ENCODE data around the gene ALX3.

The ALX3 gene

DNA sequence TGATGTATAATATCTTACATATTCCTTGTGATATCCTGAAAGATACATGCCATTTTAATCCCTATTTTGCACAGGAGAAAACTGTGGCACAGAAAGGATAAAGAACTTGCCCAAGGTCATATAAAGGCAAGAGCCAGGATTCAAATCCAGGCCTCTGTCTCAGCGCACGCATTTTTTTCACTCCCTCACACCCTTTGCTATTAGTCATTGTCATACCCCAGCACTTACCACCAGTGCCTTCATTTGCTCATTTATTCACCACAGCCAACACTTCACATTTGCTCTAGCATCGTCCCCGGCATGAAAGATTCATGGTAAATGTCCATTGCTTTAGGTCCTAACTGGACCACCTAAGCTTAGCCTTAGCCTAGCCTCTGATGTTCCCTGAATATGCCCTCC lies 14.2 kb downstream of the ALX3 start:
- H3K14ac ChIP-seq (ENCODE audit: low read length) = no peak overlapping the region
- peaks cover 8% of the 10 kb centered on the region for H3K79me1 ChIP-seq (ENCODE audit: low read length)
- no peak overlapping the region for H2BK120ac ChIP-seq (ENCODE audit: insufficient read depth, low read length, poor library complexity)
- H2BK5ac ChIP-seq (ENCODE audit: low read depth, low read length, poor library complexity) = no peak overlapping the region
- no peak overlapping the region for H2BK12ac ChIP-seq (ENCODE audit: low read length)
- H3K27ac ChIP-seq (ENCODE audit: low read depth, low read length) = no peak overlapping the region
- no peaks in the 10 kb centered on the region for H3K79me2 ChIP-seq (ENCODE audit: control insufficient read depth, insufficient read depth, low read length, poor library complexity)
- peaks cover 54 to 61% of the 10 kb centered on the region in 2 experiments for H3K36me3 ChIP-seq (ENCODE audit: control insufficient read depth in 1 of 2, insufficient read depth in 2 of 2, low read length in 2 of 2)
- H3K4me2 ChIP-seq (ENCODE audit: low read length) = no peak overlapping the region
- peaks cover 33% of the 10 kb centered on the region in 2 experiments for H3K4me1 ChIP-seq (ENCODE audit: control insufficient read depth in 1 of 2, insufficient read depth in 2 of 2, low read length in 2 of 2)
- H3K4me3 ChIP-seq (ENCODE audit: low read depth, low read length) = no peak overlapping the region
- no peak overlapping the region for H4K8ac ChIP-seq (ENCODE audit: low read depth, low read length)
- H2AK5ac ChIP-seq (ENCODE audit: low read length) = no peak overlapping the region
- no peak overlapping the region for H4K12ac ChIP-seq (ENCODE audit: low read depth, low read length)
- H3K9ac ChIP-seq (ENCODE audit: low read length) = no peak overlapping the region
- H3K4ac ChIP-seq (ENCODE audit: low read depth, low read length) = no peak overlapping the region
- H2AFZ ChIP-seq (ENCODE audit: insufficient read depth, low read length, poor library complexity) = no peak overlapping the region
- no peak overlapping the region for H3K23ac ChIP-seq (ENCODE audit: low read length)
- H4K91ac ChIP-seq (ENCODE audit: low read depth, low read length) = no peak overlapping the region
- no peaks in the 10 kb centered on the region for H3K9me3 ChIP-seq (ENCODE audit: insufficient read depth, low read depth, low read length)
- H3K18ac ChIP-seq (ENCODE audit: low read length) = no peak overlapping the region
- H3K27me3 ChIP-seq (ENCODE audit: insufficient read depth, low read length) = no peaks in the 10 kb centered on the region
- WGBS (ENCODE audit: extremely low coverage, insufficient coverage, insufficient read length) = no CpG with 5 or more reads among the region's 4 CpGs
- no peak for DNase-seq

DNA sequence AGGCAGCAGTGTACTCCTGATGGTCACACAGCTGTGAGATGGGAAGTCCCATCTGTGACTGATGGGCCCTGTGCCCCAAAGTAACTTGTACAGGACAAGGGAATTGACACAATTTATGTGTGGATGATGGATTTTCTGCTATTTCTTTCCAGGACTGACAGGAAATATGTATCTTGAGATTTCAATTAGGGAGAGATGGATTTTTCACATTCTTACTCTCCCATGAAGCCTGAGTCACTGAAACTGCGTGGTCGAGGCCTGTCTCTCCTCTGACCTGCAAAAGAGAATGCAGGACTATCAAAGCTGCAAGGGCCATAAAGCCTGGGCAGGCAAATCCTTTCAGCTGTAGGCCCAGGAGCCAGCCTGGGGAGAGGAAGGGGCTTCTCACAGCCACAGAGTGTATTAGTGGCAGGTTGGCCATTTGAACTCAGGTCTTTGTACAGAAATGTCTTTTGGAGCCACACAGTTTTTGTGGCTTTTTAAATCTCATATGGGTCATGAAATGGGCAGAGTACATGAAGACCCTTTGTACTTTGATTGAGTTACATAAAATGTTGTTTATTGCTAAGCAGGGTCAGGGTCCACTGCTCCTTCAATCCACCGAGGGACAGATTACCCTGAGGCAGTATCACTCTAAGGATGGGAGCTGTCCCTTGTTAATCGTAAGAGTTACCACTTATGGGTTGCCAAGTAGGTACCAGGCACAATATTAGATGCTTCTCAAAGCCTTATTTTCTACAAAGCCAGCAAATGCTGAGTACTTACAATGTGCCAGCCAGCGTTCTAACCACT lies 14.8 kb downstream of the ALX3 start:
- no peak overlapping the region for H3K4ac ChIP-seq (ENCODE audit: low read depth, low read length)
- no peak overlapping the region for H4K12ac ChIP-seq (ENCODE audit: low read depth, low read length)
- peaks cover 27 to 28% of the 10 kb centered on the region in 2 experiments for H3K4me1 ChIP-seq (ENCODE audit: control insufficient read depth in 1 of 2, insufficient read depth in 2 of 2, low read length in 2 of 2)
- no peak overlapping the region for H3K9ac ChIP-seq (ENCODE audit: low read length)
- peak in 1 of 2 donors; percentile 22 for DNase-seq
- H3K23ac ChIP-seq (ENCODE audit: low read length) = no peak overlapping the region
- H3K79me2 ChIP-seq (ENCODE audit: control insufficient read depth, insufficient read depth, low read length, poor library complexity) = no peaks in the 10 kb centered on the region
- no peak overlapping the region for H3K4me2 ChIP-seq (ENCODE audit: low read length)
- H3K79me1 ChIP-seq (ENCODE audit: low read length) = peaks cover 8% of the 10 kb centered on the region
- no peak overlapping the region for H2BK12ac ChIP-seq (ENCODE audit: low read length)
- peaks cover 57 to 67% of the 10 kb centered on the region in 2 experiments for H3K36me3 ChIP-seq (ENCODE audit: control insufficient read depth in 1 of 2, insufficient read depth in 2 of 2, low read length in 2 of 2)
- H3K27ac ChIP-seq (ENCODE audit: low read depth, low read length) = no peak overlapping the region
- H4K8ac ChIP-seq (ENCODE audit: low read depth, low read length) = no peak overlapping the region
- H2AK5ac ChIP-seq (ENCODE audit: low read length) = no peak overlapping the region
- no peak overlapping the region for H3K14ac ChIP-seq (ENCODE audit: low read length)
- H2BK120ac ChIP-seq (ENCODE audit: insufficient read depth, low read length, poor library complexity) = no peak overlapping the region
- H3K18ac ChIP-seq (ENCODE audit: low read length) = no peak overlapping the region
- H3K4me3 ChIP-seq (ENCODE audit: low read depth, low read length) = no peak overlapping the region
- no CpG with 5 or more reads among the region's 5 CpGs for WGBS (ENCODE audit: extremely low coverage, insufficient coverage, insufficient read length)
- H2AFZ ChIP-seq (ENCODE audit: insufficient read depth, low read length, poor library complexity) = no peak overlapping the region
- no peak overlapping the region for H4K91ac ChIP-seq (ENCODE audit: low read depth, low read length)
- H3K9me3 ChIP-seq (ENCODE audit: insufficient read depth, low read depth, low read length) = no peaks in the 10 kb centered on the region
- no peaks in the 10 kb centered on the region for H3K27me3 ChIP-seq (ENCODE audit: insufficient read depth, low read length)
- no peak overlapping the region for H2BK5ac ChIP-seq (ENCODE audit: low read depth, low read length, poor library complexity)

DNA sequence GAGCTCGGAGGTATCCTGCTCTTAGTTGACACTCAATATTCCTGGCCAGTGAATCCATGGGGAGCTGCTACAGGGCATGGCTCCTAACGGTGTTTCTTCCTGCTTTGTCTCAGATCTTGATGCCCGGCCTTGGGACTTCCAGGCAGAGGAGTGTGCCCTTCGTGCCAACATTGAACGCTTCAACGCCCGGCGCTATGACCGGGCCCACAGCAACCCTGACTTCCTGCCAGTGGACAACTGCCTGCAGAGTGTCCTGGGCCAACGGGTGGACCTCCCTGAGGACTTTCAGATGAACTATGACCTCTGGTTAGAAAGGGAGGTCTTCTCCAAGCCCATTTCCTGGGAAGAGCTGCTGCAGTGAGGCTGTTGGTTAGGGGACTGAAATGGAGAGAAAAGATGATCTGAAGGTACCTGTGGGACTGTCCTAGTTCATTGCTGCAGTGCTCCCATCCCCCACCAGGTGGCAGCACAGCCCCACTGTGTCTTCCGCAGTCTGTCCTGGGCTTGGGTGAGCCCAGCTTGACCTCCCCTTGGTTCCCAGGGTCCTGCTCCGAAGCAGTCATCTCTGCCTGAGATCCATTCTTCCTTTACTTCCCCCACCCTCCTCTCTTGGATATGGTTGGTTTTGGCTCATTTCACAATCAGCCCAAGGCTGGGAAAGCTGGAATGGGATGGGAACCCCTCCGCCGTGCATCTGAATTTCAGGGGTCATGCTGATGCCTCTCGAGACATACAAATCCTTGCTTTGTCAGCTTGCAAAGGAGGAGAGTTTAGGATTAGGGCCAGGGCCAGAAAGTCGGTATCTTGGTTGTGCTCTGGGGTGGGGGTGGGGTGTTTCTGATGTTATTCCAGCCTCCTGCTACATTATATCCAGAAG lies 16.7 kb downstream of the ALX3 start:
- no CpG with 5 or more reads among the region's 16 CpGs for WGBS (ENCODE audit: extremely low coverage, insufficient coverage, insufficient read length)
- Histone ChIP-seq H4K91ac (ENCODE audit: low read depth, low read length) (no peak overlapping the region), H2BK120ac (ENCODE audit: insufficient read depth, low read length, poor library complexity) (no peak overlapping the region), H2AFZ (ENCODE audit: insufficient read depth, low read length, poor library complexity) (no peak overlapping the region), H2BK12ac (ENCODE audit: low read length) (no peak overlapping the region), H3K27me3 (ENCODE audit: insufficient read depth, low read length) (no peaks in the 10 kb centered on the region), H4K8ac (ENCODE audit: low read depth, low read length) (no peak overlapping the region), H2BK5ac (ENCODE audit: low read depth, low read length, poor library complexity) (no peak overlapping the region), H3K23ac (ENCODE audit: low read length) (no peak overlapping the region), H3K9me3 (ENCODE audit: insufficient read depth, low read depth, low read length) (no peaks in the 10 kb centered on the region), H3K36me3 (ENCODE audit: control insufficient read depth in 1 of 2, insufficient read depth in 2 of 2, low read length in 2 of 2) (peaks cover 67 to 81% of the 10 kb centered on the region in 2 experiments), H3K4me3 (ENCODE audit: low read depth, low read length) (no peak overlapping the region), H3K4me2 (ENCODE audit: low read length) (no peak overlapping the region), H3K4me1 (ENCODE audit: control insufficient read depth in 1 of 2, insufficient read depth in 2 of 2, low read length in 2 of 2) (peaks cover 13 to 14% of the 10 kb centered on the region in 2 experiments), H4K12ac (ENCODE audit: low read depth, low read length) (no peak overlapping the region), H3K9ac (ENCODE audit: low read length) (no peak overlapping the region), H3K79me1 (ENCODE audit: low read length) (peaks cover 2% of the 10 kb centered on the region), H3K14ac (ENCODE audit: low read length) (no peak overlapping the region), H3K27ac (ENCODE audit: low read depth, low read length) (no peak overlapping the region), H3K18ac (ENCODE audit: low read length) (no peak overlapping the region), H3K4ac (ENCODE audit: low read depth, low read length) (no peak overlapping the region), H2AK5ac (ENCODE audit: low read length) (no peak overlapping the region), H3K79me2 (ENCODE audit: control insufficient read depth, insufficient read depth, low read length, poor library complexity) (no peaks in the 10 kb centered on the region)
- DNase-seq = peak; percentile 44 to 85

DNA sequence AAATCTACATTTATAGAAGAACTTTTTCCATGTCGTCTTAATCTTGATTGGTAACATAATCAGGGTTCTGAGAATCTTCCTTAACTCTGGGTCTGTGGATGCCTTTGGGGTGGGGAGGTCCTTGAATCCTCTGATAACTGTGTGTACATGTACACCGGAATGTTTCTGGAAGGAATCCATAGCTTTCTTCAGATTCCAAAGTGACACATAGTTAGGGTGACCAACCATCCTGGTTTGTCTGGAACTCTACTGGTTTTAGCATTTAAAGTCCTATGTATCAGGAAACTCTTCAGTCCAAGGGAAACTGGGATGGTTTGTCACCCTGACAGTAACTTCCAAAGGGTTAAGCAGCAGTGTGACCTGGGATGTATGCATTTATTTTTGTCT lies 19.2 kb downstream of the ALX3 start:
- H2AFZ ChIP-seq (ENCODE audit: insufficient read depth, low read length, poor library complexity) = no peak overlapping the region
- H2BK12ac ChIP-seq (ENCODE audit: low read length) = no peak overlapping the region
- H3K4me2 ChIP-seq (ENCODE audit: low read length) = no peak overlapping the region
- no peak overlapping the region for H3K14ac ChIP-seq (ENCODE audit: low read length)
- no peak overlapping the region for H3K4ac ChIP-seq (ENCODE audit: low read depth, low read length)
- no peak overlapping the region for H4K8ac ChIP-seq (ENCODE audit: low read depth, low read length)
- no peaks in the 10 kb centered on the region for H3K27me3 ChIP-seq (ENCODE audit: insufficient read depth, low read length)
- peaks cover 73 to 88% of the 10 kb centered on the region in 2 experiments for H3K36me3 ChIP-seq (ENCODE audit: control insufficient read depth in 1 of 2, insufficient read depth in 2 of 2, low read length in 2 of 2)
- H2BK120ac ChIP-seq (ENCODE audit: insufficient read depth, low read length, poor library complexity) = no peak overlapping the region
- H2BK5ac ChIP-seq (ENCODE audit: low read depth, low read length, poor library complexity) = no peak overlapping the region
- no CpG with 5 or more reads among the region's 2 CpGs for WGBS (ENCODE audit: extremely low coverage, insufficient coverage, insufficient read length)
- H3K4me1 ChIP-seq (ENCODE audit: control insufficient read depth in 1 of 2, insufficient read depth in 2 of 2, low read length in 2 of 2) = no peaks in the 10 kb centered on the region
- H3K9me3 ChIP-seq (ENCODE audit: insufficient read depth, low read depth, low read length) = no peaks in the 10 kb centered on the region
- no peaks in the 10 kb centered on the region for H3K79me2 ChIP-seq (ENCODE audit: control insufficient read depth, insufficient read depth, low read length, poor library complexity)
- H3K27ac ChIP-seq (ENCODE audit: low read depth, low read length) = no peak overlapping the region
- no peak overlapping the region for H3K18ac ChIP-seq (ENCODE audit: low read length)
- DNase-seq = no peak
- no peak overlapping the region for H2AK5ac ChIP-seq (ENCODE audit: low read length)
- no peak overlapping the region for H3K9ac ChIP-seq (ENCODE audit: low read length)
- H3K4me3 ChIP-seq (ENCODE audit: low read depth, low read length) = no peak overlapping the region
- no peaks in the 10 kb centered on the region for H3K79me1 ChIP-seq (ENCODE audit: low read length)
- H4K91ac ChIP-seq (ENCODE audit: low read depth, low read length) = no peak overlapping the region
- no peak overlapping the region for H4K12ac ChIP-seq (ENCODE audit: low read depth, low read length)
- no peak overlapping the region for H3K23ac ChIP-seq (ENCODE audit: low read length)
